ENCODE measurements around the gene GNB1. TPM values are rescaled to one million over a fixed set of nuclear protein-coding genes. Genes with fewer than 3 reads are reported as not detected.

GNB1 gene
- total RNA-seq, 2 donors from 2014 or later = 69.9 to 91.6 TPM

DNA sequence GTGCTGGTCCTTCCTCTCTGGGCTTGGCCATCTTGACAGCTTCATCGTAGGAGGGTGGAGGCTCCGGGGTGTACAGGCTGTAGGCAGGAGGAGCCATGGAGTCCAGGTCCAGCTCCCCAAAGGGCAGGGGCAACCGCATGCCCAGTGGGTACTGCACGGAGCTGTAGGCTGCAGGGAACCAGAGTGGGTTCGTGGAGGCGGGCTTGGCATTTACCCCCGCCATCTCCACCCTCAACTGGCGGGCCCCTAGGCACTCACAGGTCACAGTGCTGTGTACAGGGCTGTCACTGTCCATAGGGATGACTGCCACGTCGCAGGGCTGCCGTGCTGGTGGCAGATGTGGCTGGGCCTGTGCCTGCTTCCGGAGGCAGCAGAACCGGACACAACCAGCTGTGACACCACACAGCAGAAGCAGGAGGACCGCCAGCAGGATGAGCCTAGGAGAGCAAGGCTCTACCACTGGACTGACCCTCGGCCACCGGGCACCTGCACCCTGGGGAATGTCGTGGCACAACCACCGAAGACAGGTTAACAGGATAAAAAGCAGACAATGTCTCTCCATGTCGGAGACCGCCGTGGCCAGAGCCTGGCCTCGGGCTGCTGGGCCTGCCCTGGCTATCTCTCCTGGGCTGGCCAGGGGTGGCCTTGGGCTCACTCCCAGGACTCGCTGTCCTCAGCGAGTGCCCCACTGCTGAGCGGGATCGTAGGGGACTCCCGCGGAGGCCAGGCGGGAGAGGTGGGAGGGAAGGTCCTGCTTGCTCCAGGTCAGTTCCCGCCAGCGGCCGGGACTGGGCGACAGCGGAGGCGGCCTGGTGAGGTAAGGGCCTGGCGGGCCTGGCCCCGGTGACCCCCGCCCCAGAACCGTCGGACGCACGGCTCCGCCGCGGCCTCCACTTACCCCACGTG lies 27.4 kb upstream of the GNB1 start:
- H3K4me3 ChIP-seq = peak overlapping the region; percentile 43 to 57
- peaks cover 0 to 17% of the 10 kb centered on the region in 2 donors for H3K4me1 ChIP-seq

DNA sequence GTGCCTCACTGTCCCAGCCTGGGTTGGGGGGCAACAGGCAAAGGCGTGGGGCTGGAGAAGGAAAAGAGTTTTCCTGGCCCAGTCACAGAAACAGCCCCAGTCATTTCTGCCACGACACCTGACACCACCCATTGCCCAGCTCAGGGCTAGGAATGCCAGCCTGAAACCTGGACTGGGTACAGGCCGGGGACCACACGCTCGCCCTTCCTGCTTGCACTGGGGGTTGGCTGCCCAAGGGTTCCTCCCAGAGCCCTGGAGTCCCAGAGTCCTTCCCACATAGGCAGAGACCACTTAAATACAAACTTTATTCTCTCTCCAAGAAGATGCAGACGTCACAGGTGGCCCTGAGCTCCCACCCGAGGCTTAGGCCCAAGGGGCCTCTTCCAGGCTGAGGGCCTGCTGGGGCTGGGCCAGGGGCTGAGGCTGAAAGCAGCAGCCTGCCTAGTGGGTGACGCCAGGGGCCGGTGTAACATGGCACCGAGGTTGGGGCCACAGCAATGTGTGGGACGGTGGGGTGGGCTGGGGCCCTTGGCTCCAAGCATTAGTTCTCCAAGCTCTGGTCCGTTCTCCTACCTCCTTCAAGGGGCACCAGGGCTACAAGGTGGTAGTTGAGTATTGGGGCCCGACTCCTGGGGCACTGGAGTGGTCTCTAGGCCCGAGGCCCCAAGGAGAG lies 26.6 kb upstream of the GNB1 start:
- H3K9me3 ChIP-seq = no peaks in the 10 kb centered on the region
- H3K4me3 ChIP-seq = no peak overlapping the region
- no peak for DNase-seq (ENCODE audit: low spot score)
- TF ChIP-seq, protein P1, sequence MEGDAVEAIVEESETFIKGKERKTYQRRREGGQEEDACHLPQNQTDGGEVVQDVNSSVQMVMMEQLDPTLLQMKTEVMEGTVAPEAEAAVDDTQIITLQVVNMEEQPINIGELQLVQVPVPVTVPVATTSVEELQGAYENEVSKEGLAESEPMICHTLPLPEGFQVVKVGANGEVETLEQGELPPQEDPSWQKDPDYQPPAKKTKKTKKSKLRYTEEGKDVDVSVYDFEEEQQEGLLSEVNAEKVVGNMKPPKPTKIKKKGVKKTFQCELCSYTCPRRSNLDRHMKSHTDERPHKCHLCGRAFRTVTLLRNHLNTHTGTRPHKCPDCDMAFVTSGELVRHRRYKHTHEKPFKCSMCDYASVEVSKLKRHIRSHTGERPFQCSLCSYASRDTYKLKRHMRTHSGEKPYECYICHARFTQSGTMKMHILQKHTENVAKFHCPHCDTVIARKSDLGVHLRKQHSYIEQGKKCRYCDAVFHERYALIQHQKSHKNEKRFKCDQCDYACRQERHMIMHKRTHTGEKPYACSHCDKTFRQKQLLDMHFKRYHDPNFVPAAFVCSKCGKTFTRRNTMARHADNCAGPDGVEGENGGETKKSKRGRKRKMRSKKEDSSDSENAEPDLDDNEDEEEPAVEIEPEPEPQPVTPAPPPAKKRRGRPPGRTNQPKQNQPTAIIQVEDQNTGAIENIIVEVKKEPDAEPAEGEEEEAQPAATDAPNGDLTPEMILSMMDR (IDR thresholded peaks at IDR 0.05) = no peak
- no peaks in the 10 kb centered on the region for H3K36me3 ChIP-seq
- no peak overlapping the region for H3K27ac ChIP-seq
- no peaks in the 10 kb centered on the region for H3K27me3 ChIP-seq
- peaks cover 0 to 17% of the 10 kb centered on the region in 2 donors for H3K4me1 ChIP-seq

More for the DNA sequence above, 27.4 kb upstream of the GNB1 start:
- no peak for DNase-seq (ENCODE audit: low spot score)
- TF ChIP-seq, protein P1 (IDR thresholded peaks at IDR 0.05) = no peak
- Histone ChIP-seq H3K27ac (peak overlapping the region in 1 of 2 donors; percentile 56), H3K36me3 (no peaks in the 10 kb centered on the region), H3K27me3 (no peaks in the 10 kb centered on the region), H3K9me3 (no peaks in the 10 kb centered on the region)

GRCh38 chr1:1916851-1917251 lies 26.0 kb upstream of the GNB1 start:
- TF ChIP-seq, protein P1 (IDR thresholded peaks at IDR 0.05) = no peak
- peaks cover 0 to 17% of the 10 kb centered on the region in 2 donors for H3K4me1 ChIP-seq
- no peak for DNase-seq (ENCODE audit: low spot score)

DNA sequence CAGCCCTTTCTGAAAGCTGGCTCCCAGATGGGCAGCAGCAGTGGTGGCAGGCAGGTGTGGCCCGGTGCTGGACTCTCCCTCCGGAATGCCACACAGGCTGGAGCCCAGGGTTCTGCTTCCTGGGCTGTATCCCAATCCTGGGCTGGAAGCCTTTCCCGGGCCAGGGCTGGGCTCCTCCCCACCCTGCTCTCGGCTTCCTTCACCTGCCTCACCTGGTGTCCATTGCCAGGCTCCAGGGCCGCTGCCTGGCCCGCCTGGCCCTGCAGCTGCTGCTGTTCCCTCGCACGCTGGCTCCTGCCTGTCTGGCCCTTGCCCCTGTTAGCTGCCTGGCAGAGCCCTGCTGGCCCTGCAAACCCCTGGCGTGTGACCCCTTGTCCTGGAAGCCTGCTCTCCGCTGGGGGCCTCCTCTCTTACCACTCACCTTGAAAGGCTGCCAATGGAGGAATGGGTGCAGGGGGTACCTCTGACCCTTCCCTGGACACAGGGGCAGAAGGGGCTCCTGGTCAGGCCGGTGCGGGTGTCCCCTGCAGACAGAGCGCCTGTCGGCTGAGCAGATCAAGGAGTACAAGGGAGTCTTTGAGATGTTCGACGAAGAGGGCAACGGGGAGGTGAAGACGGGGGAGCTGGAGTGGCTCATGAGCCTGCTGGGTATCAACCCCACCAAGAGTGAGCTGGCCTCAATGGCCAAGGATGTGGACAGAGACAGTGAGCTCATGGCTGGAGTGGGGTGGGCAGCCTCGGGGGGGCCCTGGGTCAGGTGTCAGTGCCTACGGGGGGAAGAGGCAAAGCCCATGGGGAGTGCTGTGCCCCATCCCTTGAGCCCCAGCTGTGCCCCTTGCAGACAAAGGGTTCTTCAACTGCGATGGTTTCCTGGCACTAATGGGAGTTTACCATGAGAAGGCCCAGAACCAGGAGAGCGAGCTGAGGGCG lies 25.3 kb upstream of the GNB1 start:
- no peak for DNase-seq (ENCODE audit: low spot score)
- no peak overlapping the region for H3K27ac ChIP-seq
- TF ChIP-seq, protein P1 (IDR thresholded peaks at IDR 0.05) = no peak

More at GRCh38 chr1:1916851-1917251, 26.0 kb upstream of the GNB1 start:
- no peaks in the 10 kb centered on the region for H3K36me3 ChIP-seq
- no peaks in the 10 kb centered on the region for H3K27me3 ChIP-seq
- H3K9me3 ChIP-seq = no peaks in the 10 kb centered on the region
- H3K27ac ChIP-seq = no peak overlapping the region
- H3K4me3 ChIP-seq = no peak overlapping the region

DNA sequence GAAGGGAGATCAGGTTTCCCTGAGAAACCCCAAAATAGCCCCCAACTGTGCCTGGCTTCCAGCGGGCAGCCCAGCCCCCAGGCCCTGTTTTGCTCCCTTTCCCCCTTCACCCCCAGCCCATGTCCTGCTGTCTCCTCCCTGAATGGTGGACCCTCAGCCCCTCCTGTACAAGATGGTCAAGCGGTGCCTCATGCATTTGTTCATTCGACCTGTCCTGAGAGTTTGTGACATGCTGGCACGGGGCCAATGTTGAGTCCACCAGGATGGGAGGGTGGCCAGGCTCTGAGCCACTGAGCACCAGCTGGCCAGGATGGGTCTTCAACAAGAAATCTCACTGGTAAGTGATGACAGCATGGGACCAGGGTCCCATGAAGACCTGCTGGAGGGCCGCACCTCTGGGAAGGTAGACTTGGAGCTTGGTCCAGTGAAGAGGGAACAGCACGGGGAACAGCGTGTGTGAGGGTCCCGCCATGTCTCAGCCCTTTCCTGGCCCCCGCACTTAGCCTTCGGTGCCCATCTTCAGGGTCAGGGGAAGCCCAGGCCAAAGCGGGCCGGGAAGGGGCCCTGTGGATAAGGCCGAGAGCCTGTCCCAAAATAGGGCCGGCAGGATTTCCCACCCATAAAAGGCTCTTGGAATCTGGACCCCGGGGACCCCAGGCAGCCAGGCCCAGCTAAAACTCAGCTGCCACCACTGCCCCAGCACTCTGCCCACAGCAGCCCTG lies 24.2 kb upstream of the GNB1 start, which contains the start of gene CALML6:
TSS of gene CALML6 (plus strand) at position 290 of the 722 bp plus-strand sequence. CDS start at position 311, 21 bp downstream.
- H3K9me3 ChIP-seq = no peaks in the 10 kb centered on the region
- no peaks in the 10 kb centered on the region for H3K27me3 ChIP-seq
- DNase-seq (ENCODE audit: low spot score) = no peak
- TF ChIP-seq, protein P1 (IDR thresholded peaks at IDR 0.05) = no peak
- peaks cover 0 to 17% of the 10 kb centered on the region in 2 donors for H3K4me1 ChIP-seq
- H3K4me3 ChIP-seq = no peak within 1 kb of the TSS
- no peaks in the 10 kb centered on the region for H3K36me3 ChIP-seq
- no peak within 1 kb of the TSS for H3K27ac ChIP-seq

More for the DNA sequence above, 25.3 kb upstream of the GNB1 start:
- Histone ChIP-seq H3K27me3 (no peaks in the 10 kb centered on the region), H3K9me3 (no peaks in the 10 kb centered on the region), H3K4me3 (no peak overlapping the region), H3K36me3 (no peaks in the 10 kb centered on the region), H3K4me1 (peaks cover 0 to 17% of the 10 kb centered on the region in 2 donors)
